ELR (cell line): ENCODE results near the gene DIS3L.
"Not testable (repeated sequence)": the region's sequence is repeated elsewhere in the genome, so short reads cannot be mapped to it uniquely, and the experiment has no call there.

Source experiments
- DNase-seq: peaks from one replicate; pipeline ENCODE4 v3.0.0-alpha.2; 2015; ENCODE audit warnings: low read depth

The DIS3L gene

DNA sequence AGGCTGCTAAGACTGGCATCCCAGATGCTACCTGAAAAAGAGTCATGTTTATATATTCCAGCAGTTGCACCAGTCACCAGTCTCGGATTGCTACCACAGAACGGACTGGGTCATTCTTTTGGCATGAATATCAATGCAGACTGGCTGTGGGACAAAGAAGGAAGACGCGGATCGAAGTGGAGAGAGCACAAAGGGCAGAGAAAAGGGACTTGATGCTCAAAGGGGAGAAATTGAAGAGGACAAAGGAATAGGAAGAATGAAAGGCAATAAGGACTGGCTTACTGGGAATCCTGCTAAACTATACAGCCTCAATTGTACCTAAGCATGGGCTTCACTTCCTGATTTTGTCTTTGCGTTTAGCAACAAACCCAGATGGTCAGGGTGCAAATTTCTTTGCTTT, 15.3 kb upstream of the DIS3L start:
- no peak for DNase-seq

DNA sequence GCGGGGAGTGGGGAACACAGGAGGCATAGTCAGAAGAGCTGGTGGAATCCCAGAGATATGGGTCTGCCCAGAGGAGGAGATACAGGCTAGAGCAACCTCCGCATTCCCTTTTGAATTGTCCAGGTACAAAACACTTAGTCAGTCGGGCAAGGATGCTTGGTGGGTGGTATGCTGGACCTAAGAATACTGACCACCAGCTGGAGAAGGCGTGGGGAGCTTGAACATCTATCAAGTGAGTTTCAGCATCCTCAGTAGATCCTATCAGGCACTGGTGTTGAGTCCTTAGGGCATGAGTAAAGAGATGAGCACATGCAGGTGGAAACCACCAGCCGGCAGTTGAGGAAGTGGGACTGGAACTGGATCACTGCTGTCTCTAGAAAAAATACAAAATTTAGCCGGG, 14.7 kb upstream of the DIS3L start:
- DNase-seq: no peak

DNA sequence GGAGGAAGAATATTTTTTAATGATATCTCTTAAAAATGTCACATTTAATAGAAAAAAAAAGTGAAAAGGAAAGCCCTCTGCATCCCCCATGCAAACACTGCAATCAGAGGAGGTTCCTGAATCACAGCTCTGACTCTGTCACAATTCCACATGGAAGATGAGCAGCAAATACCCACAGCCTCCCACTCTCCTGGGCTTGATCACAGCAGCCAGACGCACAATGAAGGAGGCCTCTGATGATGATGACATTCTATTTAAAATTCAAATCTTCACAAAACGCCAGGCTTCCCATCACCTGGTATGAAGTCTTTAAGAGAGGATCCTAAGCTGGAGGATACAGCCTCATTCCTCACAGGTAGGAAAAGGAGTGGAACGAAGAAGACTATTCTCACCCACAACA, 9.1 kb upstream of the DIS3L start:
- DNase-seq: no peak

DNA sequence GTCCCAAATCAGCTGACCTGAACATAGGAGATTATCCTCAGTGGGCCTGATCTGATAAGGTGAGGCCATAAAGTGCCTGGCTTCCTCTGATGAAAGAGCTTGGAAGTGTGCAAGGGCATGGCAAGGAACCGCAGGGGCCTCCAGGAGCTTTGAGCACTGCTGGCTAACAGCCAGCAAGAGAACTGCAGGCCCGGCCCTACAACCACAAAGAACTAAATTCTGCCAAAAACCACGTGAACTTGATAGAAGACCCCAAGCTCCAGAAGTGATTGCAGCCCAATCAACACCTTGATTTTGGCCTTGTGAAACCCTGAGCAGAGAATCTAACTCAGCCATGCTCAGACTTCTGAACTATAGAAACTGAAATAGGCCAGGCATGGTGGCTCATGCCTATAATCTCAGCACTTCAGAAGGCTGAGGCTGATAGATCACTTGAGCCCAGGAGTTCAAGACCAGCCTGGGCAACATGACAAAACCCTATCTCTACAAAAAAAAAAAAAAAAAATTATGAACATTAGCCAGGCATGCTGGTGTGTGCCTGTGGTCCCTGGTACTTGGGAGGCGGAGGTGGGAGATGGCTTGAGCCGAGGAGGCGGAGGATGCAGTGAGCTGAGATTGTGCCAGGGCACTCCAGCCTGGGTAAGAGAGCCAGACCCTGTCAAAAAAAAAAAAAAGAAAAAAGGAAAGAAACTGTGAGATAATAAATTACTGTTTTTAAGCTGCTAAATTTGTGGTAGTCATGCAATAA, 7.7 kb upstream of the DIS3L start:
- DNase-seq: no peak

DNA sequence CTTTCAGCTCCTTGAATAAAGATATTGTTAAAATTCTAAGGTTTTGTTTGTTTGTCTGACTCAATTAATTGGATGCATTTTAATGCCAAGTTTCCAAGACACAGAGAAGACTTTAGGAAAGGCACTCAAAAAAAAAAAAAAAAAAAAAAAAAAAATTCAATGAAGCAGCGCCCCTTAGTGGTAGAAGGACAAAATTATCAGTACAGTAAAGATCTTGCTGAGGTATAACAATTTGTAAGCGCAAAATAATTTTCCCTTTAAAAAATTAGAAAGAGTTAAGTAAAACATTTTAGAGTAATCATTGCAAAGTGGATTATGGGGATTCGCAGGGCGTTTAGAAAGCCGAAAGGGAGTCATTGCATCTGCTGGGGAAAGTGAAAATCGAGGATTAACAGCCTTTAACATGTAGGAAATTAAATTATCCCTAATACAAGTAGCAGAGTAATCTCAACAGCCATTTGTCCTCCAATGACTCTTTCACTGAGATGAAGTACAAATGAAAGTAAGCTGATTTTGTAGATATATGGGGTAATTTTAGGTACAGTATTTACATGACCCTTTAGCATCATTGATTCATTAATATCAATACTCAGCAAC, 5.8 kb upstream of the DIS3L start:
- DNase-seq: peak; percentile 46

DNA sequence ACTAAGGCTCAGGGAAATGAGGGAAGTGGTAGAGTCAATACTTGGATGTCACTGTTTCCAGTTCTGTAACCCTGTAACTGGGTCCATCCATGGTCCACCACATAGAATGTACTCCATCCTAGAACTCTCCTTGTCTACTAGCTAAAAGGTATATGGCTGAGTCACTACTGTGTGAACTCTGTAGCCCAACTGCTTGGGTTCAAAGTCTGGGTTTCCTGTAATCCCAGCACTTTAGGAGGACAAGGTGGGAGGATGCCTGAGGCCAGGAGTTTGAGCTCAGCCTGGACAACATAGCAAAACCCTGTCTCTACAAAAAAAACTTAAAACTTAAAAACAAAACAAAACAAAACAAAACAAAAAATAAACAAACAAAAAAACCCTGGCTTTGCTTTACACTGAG, 5.3 kb upstream of the DIS3L start:
- DNase-seq: no peak

DNA sequence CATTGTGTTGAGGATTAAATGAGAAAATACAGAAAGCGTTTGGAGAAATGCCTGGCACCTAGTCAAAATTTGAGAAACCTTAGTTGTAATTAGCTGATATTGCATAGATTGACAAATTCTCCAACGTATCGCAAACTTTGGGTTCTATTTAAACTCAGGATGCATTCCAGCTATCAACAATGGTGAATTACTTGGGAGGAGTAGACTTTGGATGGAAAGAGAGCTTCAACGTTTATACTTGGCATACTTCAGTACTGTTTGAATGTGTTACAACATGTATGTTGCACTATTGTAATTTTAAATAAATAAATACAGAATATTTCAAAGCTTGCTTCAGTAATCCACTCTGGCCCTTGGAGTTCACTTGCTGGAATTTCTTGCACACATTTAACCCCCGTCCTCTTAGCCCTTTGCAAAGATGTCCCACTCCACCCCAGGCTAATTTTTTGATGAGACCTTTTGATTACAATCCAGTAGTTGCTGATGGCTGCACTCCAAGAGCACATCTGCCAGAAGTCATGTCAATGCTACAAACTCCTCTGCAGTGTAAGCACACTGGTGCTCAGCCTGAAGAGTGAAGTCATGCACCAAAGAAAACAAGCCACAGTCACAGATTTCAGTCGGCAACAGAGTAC, 4.7 kb upstream of the DIS3L start:
- no peak for DNase-seq

DNA sequence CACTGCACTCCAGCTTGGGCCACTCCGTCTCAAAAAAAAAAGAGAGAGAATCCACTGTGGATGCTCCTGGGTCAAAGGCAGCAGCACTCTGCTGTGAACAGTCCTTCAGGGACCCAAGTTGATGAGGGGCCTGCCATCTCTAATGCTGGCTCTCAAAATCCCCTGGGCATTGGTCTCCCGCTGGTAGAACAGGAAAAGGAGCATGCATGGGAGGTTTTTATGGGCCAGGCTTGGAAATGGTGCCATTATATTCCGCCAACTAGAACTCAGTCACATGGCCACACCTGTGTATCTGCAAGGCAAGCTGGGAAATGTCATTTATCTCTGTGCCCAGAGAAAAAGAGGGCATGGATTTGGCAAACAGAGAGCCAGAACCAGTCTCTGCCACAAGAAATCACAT, 3.4 kb upstream of the DIS3L start:
- DNase-seq: no peak

DNA sequence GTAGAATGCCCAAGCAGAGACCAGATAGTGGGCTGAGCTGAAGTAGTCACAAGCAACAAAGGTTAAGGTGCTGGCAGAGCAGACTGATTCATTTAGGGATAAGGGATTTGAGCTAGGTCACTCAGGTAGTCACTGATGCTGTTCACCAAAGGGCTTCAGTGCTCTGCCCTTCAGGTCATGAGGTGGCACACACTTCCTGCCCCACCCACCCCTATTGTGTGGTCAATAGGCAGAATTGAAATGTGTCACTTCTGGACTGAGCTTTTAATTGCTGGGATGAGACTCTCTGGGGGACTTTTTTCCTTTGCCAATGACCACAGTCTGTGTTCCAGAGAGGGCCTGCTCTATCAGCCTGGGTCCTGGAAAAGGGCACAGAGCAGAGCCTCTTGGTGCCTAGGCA, 2.9 kb upstream of the DIS3L start:
- no peak for DNase-seq

DNA sequence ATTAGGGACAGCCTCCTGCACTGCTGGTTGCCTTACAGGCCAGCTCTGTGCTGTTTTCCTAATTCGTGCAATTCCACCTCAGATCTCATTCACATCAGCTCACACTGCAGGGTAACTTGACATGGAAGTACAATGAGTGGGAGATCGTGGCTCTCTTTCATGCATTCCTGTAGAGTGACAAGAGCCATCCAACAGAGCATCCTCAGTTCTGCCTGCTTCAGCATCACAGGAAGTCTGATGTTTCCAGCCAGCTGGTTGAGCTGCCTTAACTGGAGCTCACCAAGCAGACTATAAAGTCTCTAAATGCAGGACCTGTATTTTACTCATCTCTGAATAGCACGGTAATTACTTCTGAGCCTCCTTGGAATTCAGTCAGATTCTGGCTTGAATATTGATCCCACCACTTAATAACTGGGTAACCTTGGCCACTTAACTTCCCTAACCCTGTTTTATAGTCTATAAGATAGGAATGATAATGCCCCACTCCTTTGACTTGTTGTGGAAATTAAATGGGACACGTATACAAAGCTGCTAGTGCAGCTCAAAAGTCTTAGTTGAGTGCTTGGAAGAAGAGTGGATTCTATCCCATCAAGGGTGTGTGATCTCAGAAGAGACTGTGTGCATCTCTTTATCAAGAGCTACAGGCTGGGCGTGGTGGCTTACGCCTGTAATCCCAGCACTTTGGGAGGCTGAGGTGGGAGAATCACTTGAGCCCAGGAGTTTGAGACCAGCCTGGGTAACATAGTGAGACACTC, 1.4 kb upstream of the DIS3L start:
- peak; percentile 51 for DNase-seq

DNA sequence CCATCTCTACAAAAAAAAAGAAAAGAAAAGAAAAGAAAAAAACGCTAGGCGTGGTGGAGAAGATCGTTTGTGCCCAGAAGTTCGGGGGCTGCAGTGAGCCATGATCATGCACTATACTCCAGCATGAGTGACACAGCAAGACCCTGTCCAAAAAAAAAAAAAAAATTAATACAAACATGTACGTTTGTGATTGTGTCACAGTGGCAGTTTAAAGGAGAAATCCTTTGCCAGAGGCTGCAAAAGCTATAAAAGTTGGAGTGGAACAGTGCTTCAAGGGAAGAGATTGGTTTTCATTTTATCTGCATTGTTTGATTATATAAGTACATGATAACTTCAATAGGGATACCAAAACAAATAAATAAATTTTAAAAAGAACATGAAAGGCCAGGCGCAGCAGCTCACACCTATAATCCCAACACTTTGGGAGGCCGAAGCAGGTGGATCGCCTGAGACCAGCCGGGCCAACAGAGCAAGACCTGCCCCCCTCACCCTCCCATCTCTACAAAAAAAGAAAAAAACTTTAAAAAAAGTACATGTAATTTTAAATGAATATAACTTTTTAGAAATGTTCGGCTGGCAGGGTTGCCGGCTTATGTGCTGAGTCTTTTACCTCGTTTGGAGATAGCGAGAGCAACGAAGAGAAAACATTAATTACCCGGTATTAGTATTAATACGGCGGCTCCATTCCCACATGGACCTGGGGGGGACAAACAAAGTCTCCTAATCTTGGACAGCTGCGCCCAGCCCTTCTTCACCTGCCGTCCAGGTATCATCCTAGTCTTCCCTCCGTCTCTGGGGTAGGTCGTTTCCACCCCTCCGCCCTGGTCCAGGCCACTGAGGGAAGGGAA, 573 bp upstream of the DIS3L start:
- no peak for DNase-seq

DNA sequence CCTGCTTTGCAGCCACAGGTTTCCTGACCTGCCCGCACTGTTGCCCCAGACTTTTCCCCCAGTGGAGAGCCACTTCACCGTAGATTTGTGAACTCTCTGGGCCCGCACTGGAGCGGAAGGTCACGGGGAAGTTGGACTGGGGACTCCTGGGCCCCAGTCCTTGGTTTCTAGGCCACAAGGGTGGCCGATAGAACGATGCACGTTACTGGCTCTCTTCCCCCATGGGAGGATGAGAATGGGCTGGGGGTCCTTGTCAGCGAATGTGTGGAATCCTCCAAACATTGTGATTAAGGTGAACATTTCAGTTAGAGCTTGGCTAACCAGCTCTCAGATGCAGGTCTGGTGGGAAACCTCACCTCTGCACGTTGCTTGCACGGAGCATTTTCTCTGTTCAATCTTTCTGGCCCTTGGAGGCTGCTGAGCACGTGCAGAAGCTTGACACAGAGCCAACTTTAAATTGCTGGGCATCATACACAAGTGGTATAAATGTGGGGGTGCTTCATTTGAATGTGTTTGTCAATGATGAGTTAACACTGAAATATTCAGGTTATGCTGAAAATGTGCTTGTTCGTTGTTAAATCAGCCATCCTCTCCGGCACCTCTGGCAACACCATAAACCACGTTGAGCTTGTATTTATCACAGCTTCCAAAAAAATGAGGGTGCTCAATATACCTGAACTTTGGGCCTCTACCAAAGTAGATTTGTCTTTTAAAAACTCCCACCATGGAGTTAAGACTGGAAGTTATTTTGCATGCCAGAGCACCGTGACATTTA, 976 bp downstream of the DIS3L start:
- DNase-seq: peak; percentile 93

DNA sequence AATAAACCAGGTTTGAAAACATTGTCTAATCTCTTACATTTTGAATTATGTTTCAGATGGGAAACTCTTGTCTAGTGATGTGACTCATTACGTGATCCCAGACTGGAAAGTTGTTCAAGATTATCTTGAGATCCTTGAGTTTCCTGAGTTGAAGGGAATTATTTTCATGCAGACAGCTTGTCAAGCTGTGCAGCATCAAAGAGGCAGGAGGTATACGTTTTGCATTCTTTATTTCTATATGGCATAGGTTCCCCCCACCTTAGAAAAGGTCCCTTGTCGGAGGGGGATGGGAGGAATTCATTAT, 1.5 kb downstream of the DIS3L start:
- DNase-seq: peak; percentile 61

DNA sequence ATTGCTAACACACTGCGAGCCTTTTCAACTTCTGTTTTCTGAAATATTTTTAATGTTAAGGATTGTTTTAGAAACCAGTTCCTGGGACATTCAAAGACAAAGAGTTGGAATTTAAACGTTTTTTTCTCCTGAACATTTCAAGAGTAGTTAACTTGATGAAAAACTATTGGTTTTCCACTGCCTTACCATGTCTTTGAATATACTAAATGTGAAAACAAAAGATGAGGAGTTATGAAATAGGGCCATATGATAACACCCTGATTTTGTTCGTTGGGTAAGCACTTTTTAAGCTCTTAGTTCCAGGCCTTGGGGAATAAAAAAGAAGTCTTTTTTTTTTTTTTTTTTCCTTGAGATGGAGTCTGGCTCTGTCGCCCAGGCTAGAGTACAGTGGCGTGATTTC, 2.8 kb downstream of the DIS3L start:
- no peak for DNase-seq

DNA sequence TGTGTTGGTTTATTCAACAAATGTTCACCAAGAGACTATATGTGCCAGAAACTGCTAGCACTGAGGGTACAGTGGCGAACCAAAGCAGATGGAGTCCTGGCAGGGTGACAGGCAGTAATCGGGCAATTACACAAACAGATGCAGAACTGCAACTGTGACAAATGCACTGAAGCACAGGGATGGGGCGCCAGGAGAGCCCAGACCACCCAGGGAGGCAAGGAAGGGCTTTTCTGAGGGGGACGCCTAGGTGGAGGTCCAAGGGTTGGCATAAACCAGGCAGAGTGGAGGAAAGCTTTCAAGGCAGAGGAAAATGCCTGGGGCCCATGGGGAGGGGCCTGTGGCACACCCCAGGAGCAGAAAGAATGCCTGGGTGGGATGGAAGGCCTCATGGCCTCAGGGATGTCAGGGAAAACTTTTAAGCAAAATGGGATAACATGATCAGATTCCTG, 5.5 kb downstream of the DIS3L start:
- no peak for DNase-seq

DNA sequence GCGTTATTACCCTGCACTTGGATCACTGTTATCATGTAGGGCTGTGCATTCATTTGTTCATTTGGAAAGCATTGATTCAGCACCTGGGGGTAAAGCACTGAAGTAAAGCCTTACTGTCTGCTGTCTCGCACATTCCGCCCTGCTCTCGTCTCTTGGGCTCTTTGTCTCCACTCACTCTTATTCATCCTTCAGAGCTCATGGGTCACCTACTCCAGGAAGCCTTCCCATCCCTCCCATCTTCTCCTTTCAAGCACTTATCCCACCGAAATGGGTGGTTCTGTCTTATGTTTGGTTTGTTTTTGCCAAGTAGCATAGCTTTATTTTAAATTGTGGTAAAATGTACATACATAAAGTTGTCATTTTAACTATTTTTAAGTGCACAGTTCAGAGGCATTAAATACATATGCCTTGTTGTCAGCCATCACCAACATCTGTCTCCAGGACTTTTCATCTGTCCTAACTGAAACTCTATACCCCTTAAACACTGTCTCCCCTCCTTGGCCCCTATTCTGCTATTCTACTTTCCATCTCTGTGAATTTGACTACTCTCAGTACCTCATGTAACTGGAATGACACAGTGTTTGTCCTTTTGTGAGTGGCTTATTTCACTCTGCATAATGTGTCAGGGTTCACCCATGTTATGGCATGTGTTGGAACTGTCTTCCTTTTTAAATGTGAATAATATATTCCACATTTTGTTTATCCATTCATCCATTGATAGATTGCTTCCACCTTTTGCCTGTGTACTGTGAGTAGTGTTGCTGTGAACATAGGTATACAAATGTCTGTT, 9.3 kb downstream of the DIS3L start:
- DNase-seq: no peak

DNA sequence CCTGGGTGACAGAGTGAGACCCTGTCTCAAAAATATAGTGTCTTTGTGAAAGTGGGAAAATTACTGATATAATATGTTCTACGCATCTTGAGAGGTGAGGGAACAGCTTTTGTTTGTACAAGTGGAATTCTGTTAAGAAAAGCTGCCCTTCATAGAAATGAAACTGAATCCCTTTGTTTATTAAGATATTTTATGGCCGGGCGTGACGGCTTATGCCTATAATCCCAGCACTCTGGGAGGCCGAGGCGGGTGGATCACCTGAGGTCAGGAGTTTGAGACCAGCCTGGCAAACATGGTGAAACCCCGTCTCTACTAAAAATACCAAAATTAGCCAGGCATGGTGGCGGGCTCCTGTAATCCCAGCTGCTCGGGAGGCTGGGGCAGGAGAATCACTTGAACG, 11.1 kb downstream of the DIS3L start:
- DNase-seq: not testable (repeated sequence)

DNA sequence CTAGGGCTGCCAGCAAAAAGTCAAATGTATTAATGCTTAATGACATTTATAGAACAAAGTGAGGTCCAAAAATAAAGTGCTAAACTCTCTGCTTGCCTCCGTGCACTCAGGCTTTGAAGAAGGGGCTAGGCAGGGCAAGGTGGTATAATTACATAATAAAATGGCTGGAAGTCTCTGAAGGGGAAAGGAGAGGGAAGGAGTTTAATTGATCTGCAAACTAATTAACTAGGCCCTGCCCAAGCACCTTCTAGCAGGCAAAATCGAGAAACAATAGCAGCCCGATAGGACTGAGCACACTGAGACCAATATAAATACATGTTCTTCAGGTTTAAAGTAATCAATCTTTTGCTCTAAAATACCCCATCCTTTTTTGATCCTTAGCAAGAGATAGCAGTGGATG, 13.0 kb downstream of the DIS3L start:
- no peak for DNase-seq

DNA sequence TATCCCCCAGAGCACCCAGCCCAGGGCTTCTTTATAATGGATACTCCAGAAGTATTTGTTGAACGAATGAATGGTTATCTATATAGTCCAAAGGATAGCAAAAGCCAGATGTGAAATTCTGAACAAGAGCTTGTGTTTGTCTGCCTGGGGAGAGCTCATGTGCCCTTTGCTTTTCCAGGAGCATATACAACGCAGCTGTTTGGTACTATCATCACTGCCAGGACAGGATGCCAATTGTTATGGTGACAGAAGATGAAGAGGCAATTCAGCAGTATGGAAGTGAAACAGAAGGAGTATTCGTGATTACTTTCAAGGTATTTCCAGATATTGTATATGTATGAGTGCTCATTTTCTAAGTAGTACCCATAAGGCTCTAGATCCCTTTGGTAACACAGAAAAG, 15.2 kb downstream of the DIS3L start:
- no peak for DNase-seq

DNA sequence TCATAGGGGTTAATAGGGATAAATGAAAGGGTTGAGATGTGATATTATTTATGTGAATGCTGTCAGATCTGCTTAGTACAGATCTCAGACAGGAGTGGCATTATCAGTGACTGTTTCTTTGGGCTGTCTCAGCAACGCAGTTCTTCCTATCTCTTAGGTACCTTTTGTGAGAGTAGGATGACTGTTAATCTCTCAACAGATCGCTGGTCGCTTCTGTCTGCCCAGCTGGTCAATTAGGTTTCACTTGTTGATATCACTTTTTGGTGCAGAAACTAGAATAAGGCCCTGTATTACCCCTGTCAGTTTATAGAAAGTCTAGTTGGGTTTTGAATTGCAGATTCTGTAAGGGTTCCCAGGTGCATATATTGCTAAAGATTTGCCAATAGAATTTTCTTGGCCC, 16.5 kb downstream of the DIS3L start:
- DNase-seq: no peak

DNA sequence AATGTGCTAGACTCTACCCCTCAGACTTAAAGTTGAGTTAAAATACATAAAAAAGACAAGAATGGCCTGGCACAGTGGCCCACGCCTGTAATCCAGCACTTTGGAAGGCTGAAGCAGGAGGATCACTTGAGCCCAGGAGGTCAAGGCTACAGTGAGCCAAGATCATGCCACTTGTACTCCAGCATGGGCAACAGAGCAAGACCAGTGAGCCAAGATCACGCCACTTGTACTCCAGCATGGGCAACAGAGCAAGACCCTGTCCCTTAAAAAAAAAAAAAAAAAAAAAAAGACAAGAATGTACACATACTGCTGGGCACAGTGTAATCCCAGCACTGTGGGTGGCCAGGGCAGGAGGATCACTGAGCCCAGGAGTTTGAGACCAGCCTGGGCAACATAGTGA, 17.4 kb downstream of the DIS3L start:
- DNase-seq: no peak
